A204.1 (cell line): ENCODE measurements around the gene TANC1.

Experiments used
- FAIRE-seq: peaks from 2 replicates; lab custom pipeline; 2012; peaks lifted over from hg19 to GRCh38; lab: Jason Lieb, UNC

Gene TANC1

GRCh38 chr2:158994920-158995676, 26.7 kb downstream of the TANC1 start:
- FAIRE-seq, result no peak

GRCh38 chr2:158995677-158996049, 27.2 kb downstream of the TANC1 start:
- no peak for FAIRE-seq

- peak; percentile 14 for FAIRE-seq
Observed at GRCh38 chr2:158996378-158996993, 28.0 kb downstream of the TANC1 start.

GRCh38 chr2:158997037-158997790, 28.8 kb downstream of the TANC1 start:
- FAIRE-seq, result no peak

GRCh38 chr2:158998551-158999248, 30.3 kb downstream of the TANC1 start:
- no peak for FAIRE-seq

- FAIRE-seq, result no peak
Observed at GRCh38 chr2:158999458-158999857, 31.0 kb downstream of the TANC1 start.

- FAIRE-seq, result no peak
Observed at GRCh38 chr2:159000072-159000471, 31.6 kb downstream of the TANC1 start.

- no peak for FAIRE-seq
Observed at GRCh38 chr2:159002462-159003111, 34.1 kb downstream of the TANC1 start.

- FAIRE-seq, result no peak
Observed at GRCh38 chr2:159003555-159003954, 35.1 kb downstream of the TANC1 start.

GRCh38 chr2:159004849-159005248, 36.4 kb downstream of the TANC1 start:
- FAIRE-seq, result no peak

- no peak for FAIRE-seq
Observed at GRCh38 chr2:159009940-159010339, 41.5 kb downstream of the TANC1 start.

GRCh38 chr2:159010340-159010739, 41.9 kb downstream of the TANC1 start:
- FAIRE-seq, result no peak

GRCh38 chr2:159010963-159011362, 42.5 kb downstream of the TANC1 start:
- no peak for FAIRE-seq

- FAIRE-seq, result no peak
Observed at GRCh38 chr2:159012142-159012541, 43.7 kb downstream of the TANC1 start.

- no peak for FAIRE-seq
Observed at GRCh38 chr2:159013103-159013502, 44.7 kb downstream of the TANC1 start.

GRCh38 chr2:159015174-159015573, 46.7 kb downstream of the TANC1 start:
- no peak for FAIRE-seq

- no peak for FAIRE-seq
Observed at GRCh38 chr2:159015823-159016222, 47.4 kb downstream of the TANC1 start.

GRCh38 chr2:159017837-159018236, 49.4 kb downstream of the TANC1 start:
- no peak for FAIRE-seq

GRCh38 chr2:159019021-159019420, 50.6 kb downstream of the TANC1 start:
- FAIRE-seq, result no peak

GRCh38 chr2:159022019-159022418, 53.6 kb downstream of the TANC1 start:
- FAIRE-seq, result no peak

GRCh38 chr2:159026170-159026569, 57.7 kb downstream of the TANC1 start:
- no peak for FAIRE-seq

- no peak for FAIRE-seq
Observed at GRCh38 chr2:159028776-159029175, 60.3 kb downstream of the TANC1 start.
